Measurements from ENCODE around the gene XPR1. TPM values are rescaled to one million over a fixed set of nuclear protein-coding genes. Genes with fewer than 3 reads are reported as not detected.

Gene XPR1
- total and polyA plus RNA-seq, 2 of the 8 experiments (the other 6 are each of a cell fraction or from before 2014, with no cell fraction given): 28.6 to 43.9 TPM

DNA sequence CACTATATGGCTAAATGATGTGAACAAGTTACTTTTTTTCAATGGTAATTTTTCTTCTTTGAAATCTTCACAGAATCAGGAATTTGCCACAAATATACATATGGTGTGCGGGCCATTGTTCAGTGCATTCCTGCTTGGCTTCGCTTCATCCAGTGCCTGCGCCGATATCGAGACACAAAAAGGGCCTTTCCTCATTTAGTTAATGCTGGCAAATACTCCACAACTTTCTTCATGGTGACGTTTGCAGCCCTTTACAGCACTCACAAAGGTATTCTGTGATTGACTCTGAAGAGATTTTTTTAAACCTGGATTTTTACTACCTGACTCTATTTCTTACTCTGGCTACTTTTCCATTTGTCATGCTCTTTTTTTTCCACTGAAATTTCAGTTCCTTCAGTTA is 204.6 kb downstream of the XPR1 start (continued):
- TF ChIP-seq JUN (IDR thresholded peaks at IDR 0.05; ENCODE audit: low read depth, low read length) (no peak), POU5F1 (IDR thresholded peaks at IDR 0.05; ENCODE audit: low read depth, low read length) (no peak), SP2 (IDR thresholded peaks at IDR 0.05; ENCODE audit: low read length) (no peak), CTCF (IDR thresholded peaks at IDR 0.05; ENCODE audit: control extremely low read depth in 1 of 3, insufficient read depth in 1 of 3, low read depth in 1 of 3, low read length in 3 of 3) (no peak), CHD1 (IDR thresholded peaks at IDR 0.05; ENCODE audit: low read depth, low read length) (no peak), BRCA1 (IDR thresholded peaks at IDR 0.05; ENCODE audit: low read depth, low read length) (no peak), TEAD4 (IDR thresholded peaks at IDR 0.05; ENCODE audit: low read depth, low read length) (no peak)

Measured in H1 (cell line).